ENCODE data around the gene REL.

DNA sequence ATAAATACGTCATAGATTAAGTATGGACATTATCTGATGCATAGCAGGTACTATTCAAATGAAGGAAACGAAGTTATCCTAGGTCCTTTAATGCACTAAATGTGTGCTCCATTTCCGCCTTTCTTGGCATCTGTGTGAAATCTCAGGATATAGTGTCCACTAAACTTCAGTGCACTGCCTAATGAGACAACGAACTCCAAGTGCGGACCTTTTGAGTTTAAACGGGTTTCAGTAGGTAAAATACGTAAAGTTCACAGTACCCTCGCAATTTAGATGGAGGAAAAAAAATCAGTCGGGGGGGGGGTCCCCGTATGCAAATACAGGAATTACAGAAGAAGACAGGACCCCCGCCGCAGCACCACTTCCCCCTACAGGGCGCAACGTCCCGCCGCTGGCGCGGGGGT lies 729 bp upstream of the REL start:
- no peak for TF ChIP-seq ZSCAN18 (tag by site-specific recombination; IDR thresholded peaks at IDR 0.05)
- TF ChIP-seq ZNF324 (tag by site-specific recombination; IDR thresholded peaks at IDR 0.05), result 0 out of 2 replicates have a peak, but pooled peaks have one; percentile 8
- TF ChIP-seq, protein P1, sequence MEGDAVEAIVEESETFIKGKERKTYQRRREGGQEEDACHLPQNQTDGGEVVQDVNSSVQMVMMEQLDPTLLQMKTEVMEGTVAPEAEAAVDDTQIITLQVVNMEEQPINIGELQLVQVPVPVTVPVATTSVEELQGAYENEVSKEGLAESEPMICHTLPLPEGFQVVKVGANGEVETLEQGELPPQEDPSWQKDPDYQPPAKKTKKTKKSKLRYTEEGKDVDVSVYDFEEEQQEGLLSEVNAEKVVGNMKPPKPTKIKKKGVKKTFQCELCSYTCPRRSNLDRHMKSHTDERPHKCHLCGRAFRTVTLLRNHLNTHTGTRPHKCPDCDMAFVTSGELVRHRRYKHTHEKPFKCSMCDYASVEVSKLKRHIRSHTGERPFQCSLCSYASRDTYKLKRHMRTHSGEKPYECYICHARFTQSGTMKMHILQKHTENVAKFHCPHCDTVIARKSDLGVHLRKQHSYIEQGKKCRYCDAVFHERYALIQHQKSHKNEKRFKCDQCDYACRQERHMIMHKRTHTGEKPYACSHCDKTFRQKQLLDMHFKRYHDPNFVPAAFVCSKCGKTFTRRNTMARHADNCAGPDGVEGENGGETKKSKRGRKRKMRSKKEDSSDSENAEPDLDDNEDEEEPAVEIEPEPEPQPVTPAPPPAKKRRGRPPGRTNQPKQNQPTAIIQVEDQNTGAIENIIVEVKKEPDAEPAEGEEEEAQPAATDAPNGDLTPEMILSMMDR (tag by site-specific recombination; IDR thresholded peaks at IDR 0.05), result peak; percentile 30; the same call in 1 of the 2 replicates
- TF ChIP-seq, protein P2, sequence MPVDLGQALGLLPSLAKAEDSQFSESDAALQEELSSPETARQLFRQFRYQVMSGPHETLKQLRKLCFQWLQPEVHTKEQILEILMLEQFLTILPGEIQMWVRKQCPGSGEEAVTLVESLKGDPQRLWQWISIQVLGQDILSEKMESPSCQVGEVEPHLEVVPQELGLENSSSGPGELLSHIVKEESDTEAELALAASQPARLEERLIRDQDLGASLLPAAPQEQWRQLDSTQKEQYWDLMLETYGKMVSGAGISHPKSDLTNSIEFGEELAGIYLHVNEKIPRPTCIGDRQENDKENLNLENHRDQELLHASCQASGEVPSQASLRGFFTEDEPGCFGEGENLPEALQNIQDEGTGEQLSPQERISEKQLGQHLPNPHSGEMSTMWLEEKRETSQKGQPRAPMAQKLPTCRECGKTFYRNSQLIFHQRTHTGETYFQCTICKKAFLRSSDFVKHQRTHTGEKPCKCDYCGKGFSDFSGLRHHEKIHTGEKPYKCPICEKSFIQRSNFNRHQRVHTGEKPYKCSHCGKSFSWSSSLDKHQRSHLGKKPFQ (tag by site-specific recombination; IDR thresholded peaks at IDR 0.05), result no peak

Measured in HEK293 (cell line).